Loucy (cell line): ENCODE results near the gene DTYMK.
A peak's percentile ranks its signal among the peaks of the same experiment; 100 is the strongest.

Experiments used
- H2AFZ ChIP-seq: fragments of 200-600 bp; sonication (generic); 2 replicates; pipeline ENCODE4 v1.6.0; 2016; ENCODE audit warnings: antibody characterized with exemption, mild to moderate bottlenecking, low read length, moderate library complexity
- H3F3A ChIP-seq: fragments of 200-600 bp; 2 replicates; pipeline ENCODE4 v1.6.0; 2016; ENCODE audit warnings: antibody characterized with exemption, low read depth, mild to moderate bottlenecking
- H3K27me3 ChIP-seq: fragments of 200-600 bp; sonication (generic); 2 replicates; pipeline ENCODE4 v1.6.1; 2014; ENCODE audit warnings: low read length, mild to moderate bottlenecking; ENCODE audit not compliant: insufficient read depth, poor library complexity, severe bottlenecking
- H3K36me3 ChIP-seq: fragments of 200-600 bp; sonication (generic); 2 replicates; pipeline ENCODE4 v1.6.1; 2016; ENCODE audit warnings: low read length; ENCODE audit not compliant: insufficient read depth
- H3K4me1 ChIP-seq: fragments of 200-600 bp; sonication (generic); 2 replicates; pipeline ENCODE4 v1.5.1; 2014; ENCODE audit warnings: low read length, mild to moderate bottlenecking; ENCODE audit not compliant: insufficient read depth, poor library complexity, severe bottlenecking
- H3K4me2 ChIP-seq: fragments of 200-600 bp; sonication (generic); 2 replicates; pipeline ENCODE4 v1.6.0; 2014; ENCODE audit warnings: antibody characterized with exemption, low read length, low read depth, mild to moderate bottlenecking; ENCODE audit not compliant: poor library complexity, severe bottlenecking
- H3K4me3 ChIP-seq: fragments of 200-600 bp; sonication (generic); 2 replicates; pipeline ENCODE4 v1.5.1; 2014; ENCODE audit warnings: low read length, mild to moderate bottlenecking, mixed read lengths; ENCODE audit not compliant: poor library complexity, severe bottlenecking
- H3K79me2 ChIP-seq: fragments of 200-600 bp; sonication (generic); 2 replicates; pipeline ENCODE4 v1.6.1; 2014; ENCODE audit warnings: low read length; ENCODE audit not compliant: insufficient read depth
- H3K9ac ChIP-seq: fragments of 200-600 bp; sonication (generic); 2 replicates; pipeline ENCODE4 v1.6.0; 2014; ENCODE audit warnings: mild to moderate bottlenecking, low read depth, low read length, moderate library complexity; ENCODE audit not compliant: poor library complexity, severe bottlenecking
- H3K9me2 ChIP-seq: fragments of 200-600 bp; sonication (generic); replicated peaks from 2 replicates; pipeline ENCODE4 v1.6.1; 2016; ENCODE audit warnings: low read depth, low read length, mixed read lengths
- H3K9me3 ChIP-seq: fragments of 200-600 bp; sonication (generic); 2 replicates; pipeline ENCODE4 v1.6.1; 2014; ENCODE audit warnings: mild to moderate bottlenecking, antibody characterized with exemption, low read length, low read depth; ENCODE audit not compliant: insufficient read depth
- H4K20me1 ChIP-seq: fragments of 200-600 bp; sonication (generic); 2 replicates; pipeline ENCODE4 v1.6.0; 2014; ENCODE audit warnings: antibody characterized with exemption, low read length, mild to moderate bottlenecking; ENCODE audit not compliant: insufficient read depth, poor library complexity, severe bottlenecking
- CTCF ChIP-seq: fragments of 200-600 bp; sonication (generic); conservative IDR thresholded peaks from 2 replicates; pipeline ENCODE4 v1.5.1; 2014; ENCODE audit warnings: mild to moderate bottlenecking, antibody characterized with exemption, low read length
- EZH2phosphoT487 ChIP-seq: fragments of 200-600 bp; IDR thresholded peaks from 2 replicates; pipeline ENCODE4 v1.6.1; 2018; ENCODE audit warnings: antibody characterized with exemption, mild to moderate bottlenecking, moderate library complexity, borderline replicate concordance

The DTYMK gene

GRCh38 chr2:241686650-241687425 is at the start of gene DTYMK:
Gene DTYMK, minus strand, starts transcription at chr2:241686815. Its CDS starts 32 bp downstream, at chr2:241686783.
- Histone ChIP-seq H3K9me2 (no peaks in the 10 kb centered on the region), H2AFZ (peak within 1 kb of the TSS; percentile 82), H3K4me2 (peak within 1 kb of the TSS; percentile 99), H3K9ac (peak within 1 kb of the TSS; percentile 95), H3K9me3 (no peaks in the 10 kb centered on the region), H3K36me3 (peaks cover 3% of the 10 kb centered on the region; the same call in 1 of the 2 replicates), H3K79me2 (peaks cover 78% of the 10 kb centered on the region), H4K20me1 (peaks cover 6% of the 10 kb centered on the region), H3K27me3 (no peaks in the 10 kb centered on the region), H3F3A (no peaks in the 10 kb centered on the region), H3K4me1 (peaks cover 22% of the 10 kb centered on the region), H3K4me3 (peak within 1 kb of the TSS; percentile 95)
- TF ChIP-seq CTCF, result no peak
- no peak for TF ChIP-seq EZH2phosphoT487

- H3K79me2 ChIP-seq, result peaks cover 6% of the 10 kb centered on the region; the same call in 1 of the 2 replicates
- H3K4me3 ChIP-seq, result peak overlapping the region; percentile 93
- H3K36me3 ChIP-seq, result no peaks in the 10 kb centered on the region
- peaks cover 2% of the 10 kb centered on the region for H4K20me1 ChIP-seq
- H3K27me3 ChIP-seq, result no peaks in the 10 kb centered on the region
- no peak overlapping the region for H2AFZ ChIP-seq
- TF ChIP-seq CTCF (no peak), EZH2phosphoT487 (no peak)
- H3K9ac ChIP-seq, result no peak overlapping the region
- peak overlapping the region; percentile 78 for H3K4me2 ChIP-seq
- no peaks in the 10 kb centered on the region for H3K9me2 ChIP-seq
- H3K4me1 ChIP-seq, result peaks cover 47% of the 10 kb centered on the region
- H3F3A ChIP-seq, result no peaks in the 10 kb centered on the region
- no peaks in the 10 kb centered on the region for H3K9me3 ChIP-seq
Observed at GRCh38 chr2:241736111-241736510, 49.5 kb upstream of the DTYMK start.

- peaks cover 6% of the 10 kb centered on the region; the same call in 1 of the 2 replicates for H3K79me2 ChIP-seq
- peak within 1 kb of the TSS; percentile 95 for H2AFZ ChIP-seq
- no peaks in the 10 kb centered on the region for H3K27me3 ChIP-seq
- H4K20me1 ChIP-seq, result peaks cover 2% of the 10 kb centered on the region
- no peaks in the 10 kb centered on the region for H3K36me3 ChIP-seq
- H3F3A ChIP-seq, result no peaks in the 10 kb centered on the region
- TF ChIP-seq EZH2phosphoT487, result no peak
- TF ChIP-seq CTCF, result no peak
- no peaks in the 10 kb centered on the region for H3K9me3 ChIP-seq
- peak within 1 kb of the TSS; percentile 78 for H3K4me2 ChIP-seq
- peak within 1 kb of the TSS; percentile 93 for H3K4me3 ChIP-seq
- peak within 1 kb of the TSS; percentile 86 for H3K9ac ChIP-seq
- H3K4me1 ChIP-seq, result peaks cover 43% of the 10 kb centered on the region
- H3K9me2 ChIP-seq, result no peaks in the 10 kb centered on the region
Observed at GRCh38 chr2:241734467-241735208, 48.0 kb upstream of the DTYMK start, which contains the start of gene D2HGDH. Gene D2HGDH, plus strand, starts transcription at chr2:241734630. Its CDS starts 595 bp downstream, at chr2:241735225.
